ENCODE data around the gene RAB2B. TPM values are rescaled to one million over a fixed set of nuclear protein-coding genes. Genes with fewer than 3 reads are reported as not detected.

RAB2B gene
- total and polyA plus RNA-seq, 7 experiments from 2014 or later, result 5.6 to 32.8 (median 28.5) TPM

DNA sequence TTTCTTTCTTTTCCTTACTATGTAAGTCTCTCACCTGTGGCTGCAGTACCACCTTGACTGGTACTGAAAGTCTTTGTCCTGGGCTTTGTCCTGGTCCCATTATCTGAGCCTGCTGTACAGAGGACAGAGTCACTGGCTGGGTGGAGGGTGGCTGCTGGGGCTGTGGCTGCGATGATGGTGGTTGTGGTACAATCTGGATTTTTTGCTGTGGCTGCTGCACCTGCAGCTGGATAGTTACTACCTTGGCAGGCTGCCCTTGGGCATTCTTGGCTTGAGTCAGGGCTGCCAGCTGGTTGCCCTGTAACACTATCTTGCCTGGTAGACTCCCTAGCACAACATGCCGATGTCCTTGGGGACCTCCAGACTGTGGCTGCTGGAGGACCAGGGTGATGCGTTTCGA, 47.8 kb downstream of the RAB2B start:
- Mint-ChIP-seq H3K4me1 (peaks cover 14 to 36% (median 25%) of the 10 kb centered on the region in 7 donors), H3K4me3 (peak overlapping the region in 1 of 10 donors; percentile 3), H3K9me3 (no peaks in the 10 kb centered on the region), H3K36me3 (peaks cover 14 to 63% (median 24%) of the 10 kb centered on the region in 5 donors), H3K27me3 (no peaks in the 10 kb centered on the region), H3K27ac (peak overlapping the region in 1 of 9 donors; percentile 38)
- H3K27me3 ChIP-seq (ENCODE audit: control insufficient read depth in 2 of 2, insufficient read depth in 2 of 2, low read length in 2 of 2), result no peaks in the 10 kb centered on the region
- H3K9me3 ChIP-seq (ENCODE audit: control insufficient read depth in 2 of 3, low read length in 3 of 3), result no peaks in the 10 kb centered on the region
- peaks cover 26 to 68% (median 42%) of the 10 kb centered on the region in 3 experiments for H3K36me3 ChIP-seq (ENCODE audit: control insufficient read depth in 2 of 3, insufficient read depth in 3 of 3, low read length in 3 of 3)
- intact Hi-C loops (cut with micrococcal nuclease), result no loop called here
- no peak overlapping the region for H3K27ac ChIP-seq (ENCODE audit: low read depth, low read length)
- ChIA-PET CTCF (no interaction called here), POLR2A (no interaction called here)
- ATAC-seq, result no peak
- H3K4me3 ChIP-seq (ENCODE audit: low read length), result no peak overlapping the region
- H3K4me1 ChIP-seq (ENCODE audit: control insufficient read depth in 2 of 2, insufficient read depth in 2 of 2, low read length in 2 of 2), result no peaks in the 10 kb centered on the region
- DNase-seq, result no peak

DNA sequence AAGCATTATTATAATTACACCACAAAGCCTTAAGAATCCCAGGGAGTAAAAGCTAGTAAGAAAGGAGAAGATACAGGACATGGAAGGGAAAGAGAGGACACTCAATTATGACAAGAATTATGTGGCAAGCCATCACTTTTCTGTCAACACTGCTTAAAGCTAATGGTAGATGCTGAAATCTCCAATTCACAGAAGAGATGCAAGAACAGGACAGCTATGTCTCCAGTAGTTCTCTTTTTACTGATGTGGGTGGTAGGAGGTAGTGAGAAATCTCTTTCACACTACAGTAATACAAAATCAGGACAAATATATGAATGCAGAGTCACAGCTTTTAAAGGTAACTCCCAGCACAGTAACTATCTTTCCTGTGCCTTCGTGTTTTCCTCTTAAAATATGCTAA, 50.1 kb downstream of the RAB2B start:
- H3K36me3 Mint-ChIP-seq, result peaks cover 14 to 67% (median 25%) of the 10 kb centered on the region in 5 donors
- H3K9me3 ChIP-seq (ENCODE audit: control insufficient read depth in 2 of 3, low read length in 3 of 3), result no peaks in the 10 kb centered on the region
- H3K27ac ChIP-seq (ENCODE audit: low read depth, low read length), result no peak overlapping the region
- H3K27ac Mint-ChIP-seq, result peak overlapping the region in 1 of 9 donors; percentile 21
- no peak for ATAC-seq
- no peaks in the 10 kb centered on the region for H3K4me1 ChIP-seq (ENCODE audit: control insufficient read depth in 2 of 2, insufficient read depth in 2 of 2, low read length in 2 of 2)
- peaks cover 38 to 87% (median 57%) of the 10 kb centered on the region in 3 experiments for H3K36me3 ChIP-seq (ENCODE audit: control insufficient read depth in 2 of 3, insufficient read depth in 3 of 3, low read length in 3 of 3)
- no peaks in the 10 kb centered on the region for H3K27me3 ChIP-seq (ENCODE audit: control insufficient read depth in 2 of 2, insufficient read depth in 2 of 2, low read length in 2 of 2)
- no peaks in the 10 kb centered on the region for H3K9me3 Mint-ChIP-seq
- no peak overlapping the region for H3K4me3 Mint-ChIP-seq
- H3K4me3 ChIP-seq (ENCODE audit: low read length), result no peak overlapping the region
- no peaks in the 10 kb centered on the region for H3K27me3 Mint-ChIP-seq
- no peak for DNase-seq
- CTCF ChIA-PET, result interaction anchor here (0.6 to 0.7 kb wide), 2 partner anchors 22 to 1347 kb away, joined by 3 to 4 read pairs; no protein-coding TSS in a partner anchor
- intact Hi-C loops (cut with micrococcal nuclease), result no loop called here
- POLR2A ChIA-PET, result interaction anchor here (1.1 kb wide), 1 partner anchor 51 kb away, joined by 6 read pairs; the partner anchor contains the start of genes RAB2B and TOX4
- peaks cover 3 to 21% (median 8%) of the 10 kb centered on the region in 7 donors for H3K4me1 Mint-ChIP-seq

DNA sequence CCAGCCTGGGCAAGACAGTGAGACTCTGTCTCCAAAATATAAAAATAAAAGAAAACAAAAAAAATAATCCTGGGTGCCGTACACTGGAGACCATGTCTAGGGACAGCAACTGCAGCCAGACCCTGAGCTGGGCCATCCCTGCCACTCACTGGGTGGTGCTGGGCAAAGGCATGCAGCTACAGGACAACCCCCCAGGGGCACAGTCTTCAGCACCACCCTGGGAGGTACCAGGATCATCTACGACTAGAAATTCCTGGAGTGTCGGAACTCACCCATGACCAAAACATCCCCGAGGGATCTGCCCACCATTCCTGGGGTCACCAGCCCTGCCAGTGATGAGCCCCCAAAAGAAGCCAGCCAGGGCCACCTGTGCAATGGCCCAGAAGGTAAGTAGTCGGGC, 57.2 kb downstream of the RAB2B start:
- Histone ChIP-seq H3K4me1 (ENCODE audit: control insufficient read depth in 2 of 2, insufficient read depth in 2 of 2, low read length in 2 of 2) (no peaks in the 10 kb centered on the region), H3K9me3 (ENCODE audit: control insufficient read depth in 2 of 3, low read length in 3 of 3) (no peaks in the 10 kb centered on the region), H3K36me3 (ENCODE audit: control insufficient read depth in 2 of 3, insufficient read depth in 3 of 3, low read length in 3 of 3) (peaks cover 33 to 63% (median 34%) of the 10 kb centered on the region in 3 experiments), H3K27me3 (ENCODE audit: control insufficient read depth in 2 of 2, insufficient read depth in 2 of 2, low read length in 2 of 2) (no peaks in the 10 kb centered on the region), H3K27ac (ENCODE audit: low read depth, low read length) (no peak overlapping the region), H3K4me3 (ENCODE audit: low read length) (no peak overlapping the region)
- Mint-ChIP-seq H3K4me1 (peaks cover 0 to 13% (median 1%) of the 10 kb centered on the region in 7 donors), H3K36me3 (peaks cover 9 to 42% (median 16%) of the 10 kb centered on the region in 5 donors), H3K27ac (no peak overlapping the region), H3K4me3 (no peak overlapping the region), H3K9me3 (no peaks in the 10 kb centered on the region), H3K27me3 (no peaks in the 10 kb centered on the region)
- intact Hi-C loops (cut with micrococcal nuclease), result no loop called here
- CTCF ChIA-PET, result no interaction called here
- DNase-seq (no peak), ATAC-seq (no peak)
- POLR2A ChIA-PET, result no interaction called here

DNA sequence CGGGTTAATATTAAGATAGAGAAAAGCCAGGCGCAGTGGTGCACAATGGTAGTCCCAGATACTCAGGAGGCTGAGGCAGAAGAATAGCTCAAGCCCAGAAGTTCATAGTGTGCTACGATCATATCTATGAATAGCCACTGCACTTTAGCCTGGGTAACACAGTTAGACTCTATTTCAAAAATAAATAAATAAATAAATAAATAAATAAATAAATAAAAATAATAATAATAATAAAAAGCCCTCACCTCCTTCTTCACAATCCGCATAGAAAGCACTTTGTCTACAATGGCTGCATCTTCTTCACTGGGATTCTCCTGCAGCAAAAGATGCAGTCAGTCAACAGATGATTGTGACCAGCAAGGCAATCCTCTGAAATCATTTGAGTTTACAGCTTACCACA, 61.4 kb downstream of the RAB2B start:
- ATAC-seq, result no peak
- Histone ChIP-seq H3K4me1 (ENCODE audit: control insufficient read depth in 2 of 2, insufficient read depth in 2 of 2, low read length in 2 of 2) (no peaks in the 10 kb centered on the region), H3K4me3 (ENCODE audit: low read length) (no peak overlapping the region), H3K36me3 (ENCODE audit: control insufficient read depth in 2 of 3, insufficient read depth in 3 of 3, low read length in 3 of 3) (peaks cover 38 to 69% (median 45%) of the 10 kb centered on the region in 3 experiments), H3K27me3 (ENCODE audit: control insufficient read depth in 2 of 2, insufficient read depth in 2 of 2, low read length in 2 of 2) (no peaks in the 10 kb centered on the region), H3K27ac (ENCODE audit: low read depth, low read length) (no peak overlapping the region), H3K9me3 (ENCODE audit: control insufficient read depth in 2 of 3, low read length in 3 of 3) (no peaks in the 10 kb centered on the region)
- intact Hi-C loops (cut with micrococcal nuclease), result loop anchor here in 1 of 2 donors (2.0 kb wide), 1 partner anchor 15 kb away; no protein-coding TSS in a partner anchor
- Mint-ChIP-seq H3K27ac (no peak overlapping the region), H3K36me3 (peaks cover 15 to 50% (median 28%) of the 10 kb centered on the region in 5 donors), H3K4me3 (no peak overlapping the region), H3K27me3 (no peaks in the 10 kb centered on the region), H3K9me3 (no peaks in the 10 kb centered on the region), H3K4me1 (peaks cover 0 to 14% (median 0%) of the 10 kb centered on the region in 7 donors)
- POLR2A ChIA-PET, result interaction anchor here (0.5 kb wide), 1 partner anchor 192 kb away, joined by 4 read pairs; no protein-coding TSS in a partner anchor
- no peak for DNase-seq
- CTCF ChIA-PET, result no interaction called here

DNA sequence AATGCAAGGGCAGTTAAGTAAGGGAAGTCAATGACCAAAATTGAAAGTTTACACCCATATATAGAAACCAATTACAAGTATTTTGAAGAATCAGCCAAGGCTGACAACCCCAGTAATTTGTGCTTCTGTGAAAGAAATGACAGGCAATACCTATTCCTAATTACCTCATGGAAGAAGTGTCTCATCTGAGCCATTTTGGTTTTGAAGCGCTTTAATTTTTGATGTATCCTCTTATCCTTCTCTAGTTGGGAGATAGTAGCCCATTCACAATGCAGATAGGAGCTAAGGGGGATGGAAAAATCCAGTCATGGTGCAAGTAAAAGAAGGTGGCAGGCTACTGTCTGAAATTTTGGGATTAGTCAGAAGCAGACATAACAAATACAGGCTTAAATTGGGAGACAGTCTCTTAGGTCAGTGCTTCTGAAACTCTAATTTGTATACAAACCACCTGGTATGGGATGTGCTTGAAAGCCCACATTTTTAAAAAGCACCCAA, 62.6 kb downstream of the RAB2B start:
- Histone ChIP-seq H3K27ac (ENCODE audit: low read depth, low read length) (no peak overlapping the region), H3K9me3 (ENCODE audit: control insufficient read depth in 2 of 3, low read length in 3 of 3) (no peaks in the 10 kb centered on the region), H3K4me3 (ENCODE audit: low read length) (no peak overlapping the region), H3K4me1 (ENCODE audit: control insufficient read depth in 2 of 2, insufficient read depth in 2 of 2, low read length in 2 of 2) (no peaks in the 10 kb centered on the region), H3K27me3 (ENCODE audit: control insufficient read depth in 2 of 2, insufficient read depth in 2 of 2, low read length in 2 of 2) (no peaks in the 10 kb centered on the region), H3K36me3 (ENCODE audit: control insufficient read depth in 2 of 3, insufficient read depth in 3 of 3, low read length in 3 of 3) (peaks cover 32 to 68% (median 55%) of the 10 kb centered on the region in 3 experiments)
- ChIA-PET POLR2A (interaction anchor here (0.6 kb wide), 1 partner anchor 95 kb away, joined by 3 read pairs; no protein-coding TSS in a partner anchor), CTCF (no interaction called here)
- intact Hi-C loops (cut with micrococcal nuclease), result loop anchor here in 1 of 2 donors (2.0 kb wide), 1 partner anchor 13 kb away; no protein-coding TSS in a partner anchor
- H3K27me3 Mint-ChIP-seq, result no peaks in the 10 kb centered on the region
- ATAC-seq (no peak), DNase-seq (no peak)
- peak overlapping the region in 1 of 9 donors; percentile 54 for H3K27ac Mint-ChIP-seq
- H3K9me3 Mint-ChIP-seq, result no peaks in the 10 kb centered on the region
- peaks cover 17 to 54% (median 30%) of the 10 kb centered on the region in 5 donors for H3K36me3 Mint-ChIP-seq
- H3K4me1 Mint-ChIP-seq, result peaks cover 0 to 14% (median 0%) of the 10 kb centered on the region in 7 donors
- H3K4me3 Mint-ChIP-seq, result no peak overlapping the region

Other genes starting within 250 kb of the RAB2B start
- gene HNRNPC, start 207.5 kb downstream of the RAB2B start, total RNA-seq, result 100 to 1,000 TPM; 469 to 687 (median 532) TPM
- gene HNRNPC, start 207.5 kb downstream of the RAB2B start, polyA plus RNA-seq, result 100 to 1,000 TPM; 842 to 895 TPM
- 1 to 10 TPM in 1 of 5 experiments, under 1 TPM in 1, not detected in 3; 0.24 to 1.5 TPM for gene RPGRIP1, start 196.9 kb downstream of the RAB2B start, total RNA-seq
- not detected for gene RPGRIP1, start 196.9 kb downstream of the RAB2B start, polyA plus RNA-seq
- gene SUPT16H, start 92.9 kb downstream of the RAB2B start, total RNA-seq, result 100 to 1,000 TPM in 1 of 5 experiments, 10 to 100 TPM in 4; 46.1 to 104 (median 78.6) TPM
- gene SUPT16H, start 92.9 kb downstream of the RAB2B start, polyA plus RNA-seq, result 10 to 100 TPM; 78.2 to 80.9 TPM
- 100 to 1,000 TPM; 125 to 143 (median 133) TPM for gene CHD8, start 20.8 kb downstream of the RAB2B start, total RNA-seq
- 10 to 100 TPM; 39.3 to 50.4 TPM for gene CHD8, start 20.8 kb downstream of the RAB2B start, polyA plus RNA-seq
- 100 to 1,000 TPM in 1 of 5 experiments, 10 to 100 TPM in 4; 78.5 to 116 (median 86.5) TPM for gene TOX4, start 236 bp upstream of the RAB2B start, total RNA-seq
- gene TOX4, start 236 bp upstream of the RAB2B start, polyA plus RNA-seq, result 10 to 100 TPM; 70.5 to 98.3 TPM
- 100 to 1,000 TPM in 2 of 5 experiments, 10 to 100 TPM in 3; 43.6 to 108 (median 75.3) TPM for gene METTL3, start 34.4 kb upstream of the RAB2B start, total RNA-seq
- gene METTL3, start 34.4 kb upstream of the RAB2B start, polyA plus RNA-seq, result 10 to 100 TPM; 17.6 to 26.3 TPM
- 1 to 10 TPM; 2.3 to 8.3 (median 3.9) TPM for gene SALL2, start 49.4 kb upstream of the RAB2B start, total RNA-seq
- gene SALL2, start 49.4 kb upstream of the RAB2B start, polyA plus RNA-seq, result 1 to 10 TPM; 4.2 to 5.9 TPM
- gene OR10G3, start 103.1 kb upstream of the RAB2B start, total RNA-seq, result not detected
- not detected for gene OR10G3, start 103.1 kb upstream of the RAB2B start, polyA plus RNA-seq
- not detected for gene OR10G2, start 158.0 kb upstream of the RAB2B start, total RNA-seq
- under 1 TPM in 1 of 2 donors, not detected in 1; 0.28 TPM for gene OR10G2, start 158.0 kb upstream of the RAB2B start, polyA plus RNA-seq
- gene OR4E2, start 176.9 kb upstream of the RAB2B start, total RNA-seq, result not detected
- gene OR4E2, start 176.9 kb upstream of the RAB2B start, polyA plus RNA-seq, result not detected
- gene OR4E1, start 196.9 kb upstream of the RAB2B start, total RNA-seq, result under 1 TPM in 4 of 5 experiments, not detected in 1; 0.07 to 0.19 (median 0.12) TPM
- not detected for gene OR4E1, start 196.9 kb upstream of the RAB2B start, polyA plus RNA-seq